GM19193 (cell line): ENCODE results near the gene GNB4.

Experiments
- POLR2A ChIP-seq: IDR thresholded peaks from 4 replicates; pipeline ENCODE4 v1.6.1; 2011; ENCODE audit not compliant: insufficient read depth, insufficient read length; ENCODE audit errors: extremely low read depth

GNB4 gene

GRCh38 chr3:179452176-179452564 lies 900 bp upstream of the GNB4 start:
- TF ChIP-seq POLR2A = no peak

- no peak for TF ChIP-seq POLR2A
Measured at GRCh38 chr3:179450901-179451264, 387 bp downstream of the GNB4 start.

GRCh38 chr3:179450261-179450701 lies 989 bp downstream of the GNB4 start:
- no peak for TF ChIP-seq POLR2A

DNA sequence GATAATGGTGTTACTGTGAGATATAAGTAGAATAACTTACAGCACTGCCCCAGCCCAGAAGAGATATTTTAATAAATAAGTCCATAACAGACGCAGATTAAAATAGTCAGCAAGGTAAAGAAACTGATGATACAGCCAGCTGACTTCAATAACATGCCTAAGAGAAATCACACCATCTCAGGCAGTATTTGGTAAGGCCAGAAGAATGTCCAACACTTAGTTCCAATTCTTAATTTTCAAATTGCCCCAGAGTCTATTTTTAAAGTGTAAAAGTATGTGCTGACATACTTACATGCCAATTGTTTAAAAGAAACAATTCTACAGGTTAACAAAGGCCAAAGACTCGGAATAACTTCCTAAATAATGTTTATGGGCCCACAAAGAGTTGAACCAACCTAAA lies 1.6 kb downstream of the GNB4 start:
- no peak for TF ChIP-seq POLR2A

DNA sequence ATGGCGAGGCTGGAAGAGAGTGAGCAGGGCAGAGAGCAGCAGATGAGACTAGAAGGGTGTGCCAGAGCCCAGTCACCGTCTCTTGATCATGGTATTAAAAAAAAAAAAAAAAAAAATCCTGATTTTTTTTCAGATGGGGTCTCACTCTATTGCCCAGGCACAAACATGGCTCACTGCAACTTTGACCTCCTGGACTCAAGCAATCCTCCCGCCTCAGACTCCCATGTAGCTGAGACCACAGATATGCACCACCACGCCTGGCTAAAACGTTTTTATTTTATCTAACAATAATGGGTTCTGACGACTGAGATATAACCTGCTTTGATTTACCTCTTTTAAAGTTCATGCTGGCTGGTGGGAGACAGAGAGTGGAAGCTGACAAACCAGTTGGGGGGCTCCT lies 4.0 kb downstream of the GNB4 start:
- no peak for TF ChIP-seq POLR2A

DNA sequence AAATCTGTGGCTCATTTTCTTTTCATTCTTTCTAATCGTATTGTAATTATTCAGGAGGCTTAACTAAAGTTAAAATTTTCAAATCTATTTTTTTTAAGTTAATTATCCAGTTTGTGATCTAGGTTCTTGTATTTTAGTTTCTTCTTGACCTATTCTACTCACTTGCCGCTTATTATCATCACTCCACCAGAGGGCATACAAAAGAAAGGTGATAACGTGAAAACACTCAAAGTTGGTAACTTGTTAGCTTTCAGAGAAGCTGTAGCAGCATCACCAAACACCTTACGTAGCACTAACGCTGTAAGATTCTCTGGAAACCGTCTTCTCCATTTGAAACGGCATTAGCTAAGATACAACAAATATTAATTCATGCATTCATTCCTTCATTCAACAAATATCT lies 4.8 kb downstream of the GNB4 start:
- no peak for TF ChIP-seq POLR2A

- no peak for TF ChIP-seq POLR2A
Measured at GRCh38 chr3:179438841-179439240, 12.4 kb downstream of the GNB4 start.

GRCh38 chr3:179436517-179436916 lies 14.8 kb downstream of the GNB4 start:
- no peak for TF ChIP-seq POLR2A

DNA sequence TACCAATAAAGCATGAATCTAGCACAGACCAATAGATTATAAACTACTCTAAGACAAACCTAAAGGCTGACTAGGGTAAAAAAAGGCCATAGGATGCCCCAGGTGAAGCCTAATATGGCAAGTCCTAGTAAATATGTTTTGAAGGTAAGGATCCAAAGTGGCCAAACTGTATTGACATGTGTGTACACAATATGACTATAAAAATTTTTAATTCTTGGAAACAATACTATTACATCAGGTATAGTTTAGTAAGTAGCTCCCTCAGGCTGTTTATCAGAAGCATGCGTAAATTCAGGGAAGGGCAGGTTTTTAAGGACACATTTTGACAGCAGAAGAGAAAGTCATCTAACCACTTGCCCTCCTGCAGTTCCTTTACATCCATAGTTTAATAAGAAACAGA lies 18.8 kb downstream of the GNB4 start:
- no peak for TF ChIP-seq POLR2A

GRCh38 chr3:179432021-179432420 lies 19.2 kb downstream of the GNB4 start:
- TF ChIP-seq POLR2A = no peak

DNA sequence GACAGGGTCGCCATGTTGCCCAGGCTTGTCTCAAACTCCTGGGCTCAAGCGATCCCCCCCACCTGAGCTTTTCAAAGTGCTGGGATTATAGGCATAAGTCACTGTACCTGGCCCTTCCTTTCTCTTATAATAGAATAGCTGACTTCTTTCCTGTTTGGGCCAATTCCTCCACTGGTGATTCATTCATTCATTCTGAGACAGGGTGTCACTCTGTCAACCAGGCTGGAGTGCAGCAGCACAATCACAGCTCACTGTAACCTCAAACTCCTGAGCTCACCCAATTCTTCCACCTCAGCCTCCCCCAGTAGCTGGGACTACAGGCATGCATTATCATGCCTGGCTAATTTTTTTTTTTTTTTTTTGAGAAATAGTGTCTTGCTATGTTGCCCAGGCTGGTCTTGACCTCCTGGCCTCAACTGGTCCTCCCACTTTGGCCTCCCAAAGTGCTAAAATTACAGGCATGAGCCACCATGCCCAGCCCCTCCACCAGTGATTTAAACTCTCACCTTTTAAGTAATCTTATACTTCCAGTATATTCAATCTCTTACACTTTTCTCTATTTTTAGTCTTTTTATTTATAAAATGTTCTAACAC lies 20.9 kb downstream of the GNB4 start:
- no peak for TF ChIP-seq POLR2A

GRCh38 chr3:179428876-179429548 lies 22.3 kb downstream of the GNB4 start:
- no peak for TF ChIP-seq POLR2A

DNA sequence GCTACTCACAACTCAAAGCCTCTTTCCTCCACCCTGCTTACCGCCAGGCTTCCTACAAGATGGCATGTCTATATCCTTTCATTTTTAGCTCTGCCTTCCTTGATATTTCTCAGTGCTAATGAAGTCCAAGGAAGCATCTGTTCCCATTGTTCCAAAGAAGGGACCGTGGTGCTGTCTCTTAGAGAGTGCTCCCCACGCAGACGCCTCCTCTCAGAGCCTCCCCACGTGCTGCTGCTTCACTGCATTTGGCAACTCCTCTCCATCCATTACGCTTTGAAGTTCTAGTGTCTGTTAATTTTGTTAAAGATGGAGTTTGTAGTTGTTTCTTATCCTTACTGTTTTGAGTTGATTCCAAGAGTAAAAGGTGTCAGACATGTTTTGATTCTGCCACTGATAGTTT lies 26.2 kb downstream of the GNB4 start:
- no peak for TF ChIP-seq POLR2A

GRCh38 chr3:179421500-179421899 lies 29.8 kb downstream of the GNB4 start:
- TF ChIP-seq POLR2A = no peak

DNA sequence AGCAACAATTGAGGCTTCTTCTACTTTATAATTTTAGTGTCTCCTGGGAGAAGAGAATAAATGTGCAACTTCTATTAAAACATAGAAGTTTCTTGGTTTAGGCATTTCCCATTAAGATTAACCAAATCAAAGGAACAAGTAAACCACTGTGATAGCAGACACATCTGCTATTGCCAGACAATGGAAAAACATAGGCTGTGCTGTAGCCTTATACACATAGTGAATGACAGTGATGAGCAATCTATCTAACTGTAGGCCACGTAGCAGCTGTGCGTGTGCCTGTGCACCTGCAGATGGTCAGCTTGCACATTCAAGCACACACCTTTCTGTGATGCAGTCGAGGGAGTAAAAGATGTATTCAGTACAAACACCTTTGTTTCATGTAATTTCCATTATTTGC lies 32.7 kb downstream of the GNB4 start:
- no peak for TF ChIP-seq POLR2A

GRCh38 chr3:179416681-179417080 lies 34.6 kb downstream of the GNB4 start:
- no peak for TF ChIP-seq POLR2A

DNA sequence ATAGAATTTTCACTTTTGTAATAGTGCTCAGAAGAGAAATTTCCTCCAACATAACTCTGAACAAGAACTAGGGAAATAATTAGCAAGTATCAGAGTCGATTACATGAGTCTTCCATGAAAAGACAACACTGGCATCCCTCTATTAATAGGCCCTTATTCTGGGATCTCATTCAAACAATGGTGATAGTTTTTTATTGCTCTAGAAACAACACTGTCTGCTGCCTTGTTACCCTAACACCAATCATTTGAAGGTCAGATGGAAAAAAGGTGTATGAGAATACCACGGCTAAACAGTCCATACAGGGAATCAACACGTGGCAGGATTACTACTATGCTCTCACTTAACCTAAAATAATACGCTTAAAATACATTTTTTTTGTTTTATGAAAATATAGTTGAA lies 35.9 kb downstream of the GNB4 start:
- no peak for TF ChIP-seq POLR2A

DNA sequence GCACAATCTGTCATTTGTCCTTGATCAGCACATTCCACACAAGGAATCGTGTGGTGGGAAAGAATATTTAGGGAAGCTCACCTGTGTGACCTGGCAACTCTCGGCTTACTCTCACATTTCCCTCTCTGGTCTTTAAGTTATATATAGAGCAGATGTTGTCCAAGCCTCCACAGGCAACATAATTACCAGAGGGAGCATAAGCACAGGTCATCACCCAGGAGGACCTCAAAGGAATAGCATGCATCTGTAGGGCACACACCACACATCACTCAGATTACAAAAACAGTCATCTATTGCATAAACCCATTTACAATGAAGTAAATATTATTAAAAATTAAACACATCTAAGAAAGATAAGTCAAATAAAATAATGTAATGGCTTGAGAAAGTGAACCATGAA lies 36.5 kb downstream of the GNB4 start:
- no peak for TF ChIP-seq POLR2A

- no peak for TF ChIP-seq POLR2A
Measured at GRCh38 chr3:179410999-179411398, 40.3 kb downstream of the GNB4 start.
